H1 (cell line): ENCODE data around the gene SLC25A21. TPM values are rescaled to one million over a fixed set of nuclear protein-coding genes. Genes with fewer than 3 reads are reported as not detected.

Source experiments
- CBX8 ChIP-seq: fragments of 300-800, 300-1000 bp; sonication (generic); IDR thresholded peaks from 2 replicates; pipeline ENCODE4 v1.7.1; 2016; ENCODE audit warnings: low read depth, low read length, borderline replicate concordance
- FOSL1 ChIP-seq: IDR thresholded peaks from 2 replicates; pipeline ENCODE4 v1.6.1; 2011; ENCODE audit warnings: mild to moderate bottlenecking, low read depth, low read length, moderate library complexity; ENCODE audit not compliant: insufficient read depth
- MAX ChIP-seq: IDR thresholded peaks from 2 replicates; pipeline ENCODE4 v1.6.1; 2012; ENCODE audit warnings: inconsistent platforms
- PHF8 ChIP-seq: fragments of 200-600 bp; sonication (generic); conservative IDR thresholded peaks from 2 replicates; pipeline ENCODE4 v1.7.1; 2012; ENCODE audit warnings: low read depth, mild to moderate bottlenecking, inconsistent platforms, low read length, moderate library complexity
- POLR2AphosphoS5 ChIP-seq: IDR thresholded peaks from 2 replicates; pipeline ENCODE4 v1.6.1; 2011; ENCODE audit warnings: low read depth, low read length
- RFX5 ChIP-seq: IDR thresholded peaks from 2 replicates; pipeline ENCODE4 v1.6.1; 2011; ENCODE audit warnings: low read depth, low read length, improper control_type of control experiment, borderline replicate concordance
- polyA plus RNA-seq, 7 experiments: library from polyadenylated mRNA; depleted of rRNA in 3 of 7; stranded (reverse) in 5 of 7; unstranded in 2 of 7; fragments of >200 nt in 5 of 7; fragments of 200-250 nt in 2 of 7; gene quantifications; 1 replicate in 5 of 7; 2 replicates in 1 of 7; 4 replicates in 1 of 7; pipeline versions ENCODE4 v1.2.1 to v1.2.3, GENCODE V29; 2011 to 2013; ENCODE audit warnings: missing spikeins in 2 of 7, mixed read lengths in 2 of 7
- total RNA-seq: library from RNA; stranded (reverse); fragmentation: NEBNext Ultra II Directional; extraction: Animal tissue kit (Norgen Biotek cat#: 25700); gene quantifications from 2 replicates; pipeline ENCODE4 v1.2.1, GENCODE V29; 2021

Gene SLC25A21
- total and polyA plus RNA-seq, 2 of the 8 experiments (the other 6 are each of a cell fraction or from before 2014, with no cell fraction given) = 6.9 to 15.7 TPM

- TF ChIP-seq POLR2AphosphoS5 (no peak), PHF8 (no peak), FOSL1 (no peak), MAX (no peak), RFX5 (no peak), CBX8 (no peak)
- TF ChIP-seq, all 59 proteins: peak for 0
Observed at GRCh38 chr14:36791402-36791801, 381.0 kb downstream of the SLC25A21 start (continued).
